ENCODE data around the gene PARD3.

Gene PARD3

DNA sequence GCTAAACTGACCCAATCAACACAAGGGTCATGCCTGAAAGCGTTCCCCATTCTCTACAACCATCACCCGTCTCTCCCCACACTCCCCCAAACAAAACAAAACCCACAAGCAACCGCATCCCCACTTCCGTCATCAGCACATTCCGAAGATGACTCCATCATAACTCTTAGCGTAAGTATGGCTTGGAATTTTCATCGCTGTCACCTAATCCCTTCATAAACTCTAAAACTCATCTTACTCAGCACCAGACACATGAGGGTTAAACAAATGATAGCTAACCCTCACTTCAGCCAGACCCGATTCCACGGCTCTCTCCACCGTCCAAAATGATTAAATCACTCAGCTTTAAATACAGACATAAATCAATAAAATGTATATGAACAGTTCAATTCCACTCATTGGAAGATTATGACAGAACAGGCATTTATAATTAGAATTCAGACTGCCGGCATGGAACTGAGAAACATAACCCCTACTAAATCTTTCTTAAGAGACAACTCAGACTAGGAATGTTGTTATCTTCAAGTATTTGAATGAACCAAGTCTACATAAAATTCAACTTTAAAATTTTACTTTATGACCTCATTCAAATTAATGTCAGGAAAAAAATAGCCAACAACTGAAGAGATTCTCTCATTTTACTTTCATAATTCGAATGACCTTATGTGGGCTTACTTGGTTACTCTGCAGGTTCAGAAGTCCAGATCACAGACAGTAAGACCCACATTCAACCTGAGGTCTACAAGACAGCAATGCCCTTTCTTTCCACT is 215.9 kb downstream of the PARD3 start:
- Histone ChIP-seq H3K27ac (ENCODE audit: insufficient read depth in 1 of 2, low read depth in 1 of 2, low read length in 2 of 2, poor library complexity in 1 of 2, severe bottlenecking in 2 of 2) (no peak overlapping the region), H3K4me1 (ENCODE audit: control extremely low read depth in 1 of 4, control insufficient read depth in 4 of 4, insufficient read depth in 4 of 4, low read length in 3 of 4) (no peaks in the 10 kb centered on the region), H3K36me3 (ENCODE audit: control insufficient read depth in 4 of 4, insufficient read depth in 4 of 4, low read length in 3 of 4) (no peaks in the 10 kb centered on the region), H3K4me3 (ENCODE audit: control insufficient read depth in 1 of 7, extremely low read depth in 1 of 7, insufficient read depth in 4 of 7, low read depth in 2 of 7, low read length in 6 of 7) (no peak overlapping the region), H3K27me3 (replicated peaks in 2 of 5; ENCODE audit: control insufficient read depth in 4 of 5, insufficient read depth in 5 of 5, low read length in 4 of 5) (no peaks in the 10 kb centered on the region), H3K9me3 (ENCODE audit: control extremely low read depth in 1 of 5, control insufficient read depth in 4 of 5, insufficient read depth in 2 of 5, low read depth in 1 of 5, low read length in 4 of 5) (no peaks in the 10 kb centered on the region)
- WGBS (ENCODE audit: insufficient coverage): 95% methylated on average over 8 of the region's 12 CpGs
- DNase-seq: no peak
- CTCF ChIA-PET: no interaction called here
- POLR2A ChIA-PET: no interaction called here

DNA sequence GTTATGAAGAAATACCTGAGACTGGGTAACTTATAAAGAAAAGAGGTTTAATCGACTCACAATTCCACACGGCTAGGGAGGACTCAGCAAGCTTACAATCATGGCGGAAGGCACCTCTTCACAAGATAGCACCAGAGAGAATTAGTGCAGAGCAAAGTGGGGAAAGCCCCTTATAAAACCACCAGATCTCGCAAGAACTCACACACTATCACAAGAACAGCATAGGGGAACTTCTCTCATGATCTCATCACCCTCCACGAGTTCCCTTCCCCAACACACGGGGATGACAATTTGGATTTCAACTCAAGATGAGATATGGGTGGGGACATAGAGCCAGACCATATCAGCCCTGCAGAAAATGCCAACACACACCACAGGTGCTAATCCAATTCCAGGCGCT is 218.7 kb downstream of the PARD3 start:
- no peak overlapping the region for H3K27ac ChIP-seq (ENCODE audit: insufficient read depth in 1 of 2, low read depth in 1 of 2, low read length in 2 of 2, poor library complexity in 1 of 2, severe bottlenecking in 2 of 2)
- no peaks in the 10 kb centered on the region for H3K27me3 ChIP-seq (replicated peaks in 2 of 5; ENCODE audit: control insufficient read depth in 4 of 5, insufficient read depth in 5 of 5, low read length in 4 of 5)
- no peaks in the 10 kb centered on the region for H3K9me3 ChIP-seq (ENCODE audit: control extremely low read depth in 1 of 5, control insufficient read depth in 4 of 5, insufficient read depth in 2 of 5, low read depth in 1 of 5, low read length in 4 of 5)
- no peak overlapping the region for H3K4me3 ChIP-seq (ENCODE audit: control insufficient read depth in 1 of 7, extremely low read depth in 1 of 7, insufficient read depth in 4 of 7, low read depth in 2 of 7, low read length in 6 of 7)
- POLR2A ChIA-PET: no interaction called here
- WGBS (ENCODE audit: insufficient coverage): 100% methylated on average over 3 of the region's 7 CpGs
- CTCF ChIA-PET: no interaction called here
- no peaks in the 10 kb centered on the region for H3K4me1 ChIP-seq (ENCODE audit: control extremely low read depth in 1 of 4, control insufficient read depth in 4 of 4, insufficient read depth in 4 of 4, low read length in 3 of 4)
- no peaks in the 10 kb centered on the region for H3K36me3 ChIP-seq (ENCODE audit: control insufficient read depth in 4 of 4, insufficient read depth in 4 of 4, low read length in 3 of 4)
- no peak for DNase-seq

DNA sequence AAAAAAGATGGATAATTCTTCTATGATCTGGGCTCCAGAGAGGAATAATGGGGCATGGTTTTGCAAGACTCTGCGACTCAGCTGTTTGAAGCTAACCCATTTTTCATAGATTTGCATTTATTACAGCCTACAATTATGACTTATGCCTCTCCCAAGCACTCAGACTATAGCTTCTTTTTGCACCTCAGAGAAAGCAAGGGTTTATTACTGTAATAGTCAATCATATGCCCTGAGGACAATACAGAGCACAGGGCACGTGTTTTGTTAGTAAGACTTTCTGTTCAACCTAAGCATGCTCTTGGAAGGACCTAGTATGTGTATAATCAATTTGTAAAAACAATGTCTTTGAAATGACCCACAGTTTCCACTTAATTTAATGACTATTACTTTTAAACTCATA is 221.2 kb downstream of the PARD3 start:
- no peak overlapping the region for H3K27ac ChIP-seq (ENCODE audit: insufficient read depth in 1 of 2, low read depth in 1 of 2, low read length in 2 of 2, poor library complexity in 1 of 2, severe bottlenecking in 2 of 2)

DNA sequence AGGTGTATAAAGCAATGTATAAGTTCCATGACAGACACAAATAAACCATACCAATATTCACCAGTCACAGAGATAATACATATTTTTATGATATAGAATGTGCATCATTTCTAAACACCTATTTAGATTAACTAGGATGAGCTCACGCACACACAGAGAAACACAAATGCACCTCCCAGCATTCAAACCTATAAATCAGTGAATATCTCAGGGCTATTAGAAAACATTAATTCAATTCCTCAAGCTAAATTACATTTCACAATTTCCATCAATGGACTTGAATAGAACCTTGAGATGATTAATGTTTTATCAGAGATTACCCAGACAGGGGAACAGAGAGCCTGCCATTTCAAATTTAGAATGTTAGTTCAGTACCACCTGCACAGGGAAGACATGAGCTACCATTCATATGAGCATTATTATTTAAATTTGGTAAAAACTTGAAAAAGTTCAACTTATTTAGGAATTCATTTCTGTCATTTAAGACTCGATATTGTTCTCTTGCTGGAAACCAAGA is 221.7 kb downstream of the PARD3 start:
- Histone ChIP-seq H3K9me3 (ENCODE audit: control extremely low read depth in 1 of 5, control insufficient read depth in 4 of 5, insufficient read depth in 2 of 5, low read depth in 1 of 5, low read length in 4 of 5) (no peaks in the 10 kb centered on the region), H3K36me3 (ENCODE audit: control insufficient read depth in 4 of 4, insufficient read depth in 4 of 4, low read length in 3 of 4) (no peaks in the 10 kb centered on the region), H3K4me3 (ENCODE audit: control insufficient read depth in 1 of 7, extremely low read depth in 1 of 7, insufficient read depth in 4 of 7, low read depth in 2 of 7, low read length in 6 of 7) (no peak overlapping the region), H3K4me1 (ENCODE audit: control extremely low read depth in 1 of 4, control insufficient read depth in 4 of 4, insufficient read depth in 4 of 4, low read length in 3 of 4) (no peaks in the 10 kb centered on the region), H3K27me3 (replicated peaks in 2 of 5; ENCODE audit: control insufficient read depth in 4 of 5, insufficient read depth in 5 of 5, low read length in 4 of 5) (no peaks in the 10 kb centered on the region), H3K27ac (ENCODE audit: insufficient read depth in 1 of 2, low read depth in 1 of 2, low read length in 2 of 2, poor library complexity in 1 of 2, severe bottlenecking in 2 of 2) (no peak overlapping the region)
- WGBS (ENCODE audit: insufficient coverage): 100% methylated on average over 1 of the region's 2 CpGs
- no peak for DNase-seq
- CTCF ChIA-PET: interaction anchor here (1.1 to 1.2 kb wide), 2 partner anchors 19 to 44 kb away, joined by 3 to 4 read pairs; no protein-coding TSS in a partner anchor
- POLR2A ChIA-PET: no interaction called here

More for the DNA sequence above, 221.2 kb downstream of the PARD3 start:
- Histone ChIP-seq H3K36me3 (ENCODE audit: control insufficient read depth in 4 of 4, insufficient read depth in 4 of 4, low read length in 3 of 4) (no peaks in the 10 kb centered on the region), H3K9me3 (ENCODE audit: control extremely low read depth in 1 of 5, control insufficient read depth in 4 of 5, insufficient read depth in 2 of 5, low read depth in 1 of 5, low read length in 4 of 5) (no peaks in the 10 kb centered on the region), H3K4me1 (ENCODE audit: control extremely low read depth in 1 of 4, control insufficient read depth in 4 of 4, insufficient read depth in 4 of 4, low read length in 3 of 4) (no peaks in the 10 kb centered on the region), H3K4me3 (ENCODE audit: control insufficient read depth in 1 of 7, extremely low read depth in 1 of 7, insufficient read depth in 4 of 7, low read depth in 2 of 7, low read length in 6 of 7) (no peak overlapping the region), H3K27me3 (replicated peaks in 2 of 5; ENCODE audit: control insufficient read depth in 4 of 5, insufficient read depth in 5 of 5, low read length in 4 of 5) (no peaks in the 10 kb centered on the region)
- WGBS (ENCODE audit: insufficient coverage): no CpG with 5 or more reads among the region's 2 CpGs
- CTCF ChIA-PET: interaction anchor here (1.2 kb wide), 1 partner anchor 19 kb away, joined by 4 read pairs; no protein-coding TSS in a partner anchor
- no peak for DNase-seq
- POLR2A ChIA-PET: no interaction called here

DNA sequence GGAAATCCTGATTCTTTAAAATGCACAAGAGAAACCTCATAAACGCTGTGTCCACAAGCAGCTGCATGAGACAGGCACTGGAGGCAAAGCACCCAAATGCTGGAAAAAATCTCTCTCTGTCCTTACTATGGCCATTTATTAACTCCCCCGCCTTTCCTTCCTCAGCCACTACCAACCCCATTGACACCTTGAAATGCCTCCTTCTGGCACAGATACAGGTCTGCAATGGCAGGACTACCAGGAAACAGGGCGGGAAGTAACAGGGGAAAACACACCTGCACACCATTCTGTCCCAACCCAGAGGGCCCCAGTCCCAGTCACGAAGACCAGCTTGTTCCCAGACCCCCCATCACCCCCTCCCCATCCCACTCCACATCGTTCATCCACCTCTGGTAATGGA is 224.3 kb downstream of the PARD3 start:
- H3K9me3 ChIP-seq (ENCODE audit: control extremely low read depth in 1 of 5, control insufficient read depth in 4 of 5, insufficient read depth in 2 of 5, low read depth in 1 of 5, low read length in 4 of 5): no peaks in the 10 kb centered on the region
- H3K4me1 ChIP-seq (ENCODE audit: control extremely low read depth in 1 of 4, control insufficient read depth in 4 of 4, insufficient read depth in 4 of 4, low read length in 3 of 4): no peaks in the 10 kb centered on the region
- H3K36me3 ChIP-seq (ENCODE audit: control insufficient read depth in 4 of 4, insufficient read depth in 4 of 4, low read length in 3 of 4): no peaks in the 10 kb centered on the region
- H3K27ac ChIP-seq (ENCODE audit: insufficient read depth in 1 of 2, low read depth in 1 of 2, low read length in 2 of 2, poor library complexity in 1 of 2, severe bottlenecking in 2 of 2): no peak overlapping the region
- no peak overlapping the region for H3K4me3 ChIP-seq (ENCODE audit: control insufficient read depth in 1 of 7, extremely low read depth in 1 of 7, insufficient read depth in 4 of 7, low read depth in 2 of 7, low read length in 6 of 7)
- DNase-seq: no peak
- 80% methylated on average over 3 of the region's 5 CpGs for WGBS (ENCODE audit: insufficient coverage)
- no peaks in the 10 kb centered on the region for H3K27me3 ChIP-seq (replicated peaks in 2 of 5; ENCODE audit: control insufficient read depth in 4 of 5, insufficient read depth in 5 of 5, low read length in 4 of 5)
- POLR2A ChIA-PET: no interaction called here
- CTCF ChIA-PET: no interaction called here

DNA sequence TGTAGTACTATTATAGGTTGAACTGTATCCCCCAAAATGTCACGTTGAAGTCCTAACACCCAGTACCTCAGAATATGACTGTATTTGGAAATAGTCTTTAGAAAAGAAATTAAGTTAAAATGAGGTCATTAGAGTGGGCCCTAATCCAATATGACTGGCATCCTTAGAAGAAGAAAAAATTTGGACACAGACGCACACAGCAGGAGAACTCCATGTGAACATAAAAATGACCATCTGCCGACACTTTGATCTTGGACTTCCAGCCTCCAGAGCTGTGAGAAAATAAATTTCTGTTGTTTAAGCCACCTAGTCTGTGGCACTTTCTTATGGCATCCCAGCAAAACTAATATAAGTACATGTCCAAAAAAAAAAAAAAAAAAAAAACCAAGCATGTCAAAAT is 225.8 kb downstream of the PARD3 start:
- Histone ChIP-seq H3K4me1 (ENCODE audit: control extremely low read depth in 1 of 4, control insufficient read depth in 4 of 4, insufficient read depth in 4 of 4, low read length in 3 of 4) (no peaks in the 10 kb centered on the region), H3K27me3 (replicated peaks in 2 of 5; ENCODE audit: control insufficient read depth in 4 of 5, insufficient read depth in 5 of 5, low read length in 4 of 5) (no peaks in the 10 kb centered on the region), H3K27ac (ENCODE audit: insufficient read depth in 1 of 2, low read depth in 1 of 2, low read length in 2 of 2, poor library complexity in 1 of 2, severe bottlenecking in 2 of 2) (no peak overlapping the region), H3K9me3 (ENCODE audit: control extremely low read depth in 1 of 5, control insufficient read depth in 4 of 5, insufficient read depth in 2 of 5, low read depth in 1 of 5, low read length in 4 of 5) (no peaks in the 10 kb centered on the region), H3K4me3 (ENCODE audit: control insufficient read depth in 1 of 7, extremely low read depth in 1 of 7, insufficient read depth in 4 of 7, low read depth in 2 of 7, low read length in 6 of 7) (no peak overlapping the region), H3K36me3 (ENCODE audit: control insufficient read depth in 4 of 4, insufficient read depth in 4 of 4, low read length in 3 of 4) (no peaks in the 10 kb centered on the region)
- POLR2A ChIA-PET: no interaction called here
- 100% methylated on average over 1 of the region's 3 CpGs for WGBS (ENCODE audit: insufficient coverage)
- CTCF ChIA-PET: no interaction called here
- no peak for DNase-seq

DNA sequence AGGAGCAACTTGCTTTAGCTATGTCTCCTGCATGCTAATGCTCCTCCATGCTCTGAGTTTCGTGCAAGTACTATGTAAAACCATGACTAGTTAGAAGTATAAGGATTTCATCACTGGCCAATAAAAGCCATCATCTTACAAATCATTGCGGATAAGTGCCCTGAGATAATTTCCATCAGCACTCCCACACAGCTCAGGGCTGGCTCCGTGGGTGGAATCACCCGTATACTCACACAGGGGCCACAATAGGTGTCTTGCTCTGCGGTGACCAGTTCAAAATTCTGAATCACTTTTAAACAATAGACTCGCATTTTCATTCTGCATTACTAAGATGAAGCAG is 227.4 kb downstream of the PARD3 start:
- Histone ChIP-seq H3K27ac (ENCODE audit: insufficient read depth in 1 of 2, low read depth in 1 of 2, low read length in 2 of 2, poor library complexity in 1 of 2, severe bottlenecking in 2 of 2) (no peak overlapping the region), H3K4me1 (ENCODE audit: control extremely low read depth in 1 of 4, control insufficient read depth in 4 of 4, insufficient read depth in 4 of 4, low read length in 3 of 4) (no peaks in the 10 kb centered on the region), H3K27me3 (replicated peaks in 2 of 5; ENCODE audit: control insufficient read depth in 4 of 5, insufficient read depth in 5 of 5, low read length in 4 of 5) (no peaks in the 10 kb centered on the region), H3K9me3 (ENCODE audit: control extremely low read depth in 1 of 5, control insufficient read depth in 4 of 5, insufficient read depth in 2 of 5, low read depth in 1 of 5, low read length in 4 of 5) (no peaks in the 10 kb centered on the region), H3K4me3 (ENCODE audit: control insufficient read depth in 1 of 7, extremely low read depth in 1 of 7, insufficient read depth in 4 of 7, low read depth in 2 of 7, low read length in 6 of 7) (no peak overlapping the region), H3K36me3 (ENCODE audit: control insufficient read depth in 4 of 4, insufficient read depth in 4 of 4, low read length in 3 of 4) (no peaks in the 10 kb centered on the region)
- WGBS (ENCODE audit: insufficient coverage): 89% methylated on average over 5 of the region's 6 CpGs
- ChIA-PET POLR2A (no interaction called here), CTCF (no interaction called here)
- DNase-seq: no peak
